ENCODE data around the gene WDR70.

DNA sequence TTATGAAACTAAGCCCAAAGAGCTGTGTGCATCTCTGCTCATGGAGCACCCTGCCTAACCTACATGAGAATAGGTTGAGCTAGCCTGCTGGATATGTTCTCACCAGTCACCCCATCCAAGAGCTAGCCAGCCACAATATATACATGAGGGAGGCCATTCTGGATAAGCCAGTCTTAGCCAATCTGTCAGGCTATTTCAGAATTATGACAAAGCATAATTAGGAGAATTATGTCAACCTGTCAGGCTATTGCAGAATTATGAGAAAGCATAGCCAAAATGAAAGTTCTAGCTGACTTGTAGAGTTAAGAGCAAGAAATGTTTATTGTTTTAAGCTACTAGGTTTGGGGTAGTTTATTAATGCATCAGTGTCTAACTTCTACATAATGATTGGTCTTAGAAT lies 189.8 kb downstream of the WDR70 start:
- TF ChIP-seq POLR2A (IDR thresholded peaks at IDR 0.05; ENCODE audit: low read depth, low read length), result no peak
- no peak for TF ChIP-seq CTCF (IDR thresholded peaks at IDR 0.05; ENCODE audit: extremely low read depth in 1 of 2, insufficient read depth in 1 of 2, low read depth in 1 of 2, low read length in 2 of 2)
- TF ChIP-seq POLR2AphosphoS5 (IDR thresholded peaks at IDR 0.05; ENCODE audit: insufficient read depth, low read depth, low read length), result no peak
- no peak for TF ChIP-seq FOS (IDR thresholded peaks at IDR 0.05; ENCODE audit: borderline replicate concordance, insufficient read depth, low read length)
- TF ChIP-seq MAX (IDR thresholded peaks at IDR 0.05; ENCODE audit: insufficient read depth, insufficient read length), result no peak
- no peak for TF ChIP-seq MYC (IDR thresholded peaks at IDR 0.05; ENCODE audit: low read depth, low read length)
